PFSK-1 (cell line): ENCODE data around the gene CYRIA.

Experiments
- REST ChIP-seq, 2 experiments: IDR thresholded peaks; 2 replicates each; pipeline versions ENCODE4 v1.6.1 to v1.8.0; 2011 to 2012; ENCODE audit warnings: low read depth in 2 of 2, low read length in 2 of 2, control low read depth in 1 of 2, inconsistent platforms in 1 of 2, mild to moderate bottlenecking in 1 of 2, moderate library complexity in 1 of 2; ENCODE audit not compliant: insufficient read depth in 1 of 2
- TAF1 ChIP-seq: IDR thresholded peaks from 2 replicates; pipeline ENCODE4 v1.6.1; 2012; ENCODE audit warnings: low read length, control low read depth, borderline replicate concordance; ENCODE audit not compliant: insufficient read depth

GRCh38 chr2:16680781-16681180, 15.1 kb upstream of the CYRIA start:
- TF ChIP-seq TAF1, result no peak
- no peak for TF ChIP-seq REST (IDR thresholded peaks at IDR 0.05; ENCODE audit: insufficient read depth in 1 of 2, low read depth in 2 of 2, low read length in 2 of 2)
